HG03565 (cell line): ENCODE measurements around the gene SYTL1.

Experiments used
- ATAC-seq: cut with Tn5 transposase; IDR thresholded peaks from one replicate; pipeline ENCODE4 v1.9.1; 2021; ENCODE audit warnings: mild to moderate bottlenecking, moderate library complexity; ENCODE audit not compliant: unreplicated experiment

SYTL1 gene

DNA sequence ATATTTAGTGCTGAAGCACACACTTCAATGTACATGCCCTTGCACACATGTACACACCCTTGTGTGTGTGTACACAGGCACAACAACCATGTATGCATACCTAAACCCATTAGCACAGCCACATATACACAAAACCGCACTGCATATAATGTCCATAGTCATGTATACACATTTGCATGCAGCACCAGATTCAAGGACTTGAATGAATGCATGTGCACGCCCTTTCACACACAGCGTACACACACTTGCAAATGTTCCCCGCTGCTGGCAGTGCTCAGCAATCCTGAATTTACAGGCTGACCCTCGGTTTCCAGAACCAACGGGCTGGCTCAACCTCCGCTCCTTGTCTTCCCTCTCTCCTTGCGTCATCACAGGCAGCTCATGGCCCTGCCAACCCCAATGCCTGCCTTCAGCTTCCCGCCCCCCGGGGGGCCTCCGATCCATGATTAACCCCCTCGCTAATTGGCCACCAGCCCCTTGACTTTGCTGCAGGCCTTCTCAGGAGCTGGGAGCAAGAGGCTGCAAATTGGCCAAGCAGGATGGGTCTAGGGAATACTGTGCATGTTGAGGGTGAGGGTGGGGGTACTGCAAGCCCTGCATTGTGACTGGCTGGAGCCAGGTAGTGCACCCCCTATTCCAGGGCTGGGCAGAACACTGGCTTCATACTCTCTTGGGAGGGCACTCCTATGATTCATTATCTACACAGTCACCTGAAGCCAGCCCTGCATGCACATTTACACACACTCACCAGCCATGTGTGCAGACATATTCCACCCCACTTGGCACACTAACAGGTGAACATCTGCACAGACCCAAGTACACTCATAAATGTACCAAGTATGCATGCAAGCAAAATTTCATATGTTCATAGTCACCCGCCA lies 58.5 kb downstream of the SYTL1 start:
- ATAC-seq: no peak

DNA sequence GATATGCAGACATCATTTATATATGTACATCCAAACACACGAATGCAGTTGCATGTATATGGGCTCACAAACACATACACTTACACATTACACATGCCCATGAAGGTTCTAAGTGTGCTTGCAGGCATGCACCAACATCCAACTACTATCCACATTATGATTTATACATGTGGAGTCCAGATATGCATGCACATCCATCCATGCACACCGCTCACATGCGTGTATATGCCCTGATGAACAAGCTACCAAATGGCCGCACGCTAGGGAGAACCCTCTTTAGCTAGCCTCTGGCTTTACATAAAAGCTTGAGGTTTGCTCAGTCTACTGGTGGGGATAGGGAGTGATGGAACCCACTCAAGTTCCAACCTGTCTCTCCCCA lies 59.1 kb downstream of the SYTL1 start:
- no peak for ATAC-seq

DNA sequence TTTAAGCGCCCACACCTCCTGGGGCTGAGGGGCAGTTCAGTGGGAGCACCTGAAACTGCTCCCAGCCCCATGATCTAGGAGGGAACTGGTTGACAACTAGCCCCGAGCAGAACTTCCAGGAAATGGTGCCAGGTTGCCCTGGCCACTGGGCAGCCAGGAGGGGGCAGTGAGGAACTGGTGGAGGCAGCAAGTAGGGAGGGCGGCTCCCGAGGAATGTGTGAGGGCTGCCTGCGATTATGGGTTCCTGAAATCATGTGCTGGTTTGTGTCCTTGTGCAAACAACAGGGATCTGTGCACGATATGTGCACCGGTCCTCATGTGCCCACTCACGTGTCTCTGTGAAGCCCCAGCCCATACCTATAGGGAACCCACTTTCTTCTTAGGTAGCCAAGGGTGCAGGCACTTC lies 60.5 kb downstream of the SYTL1 start:
- no peak for ATAC-seq

DNA sequence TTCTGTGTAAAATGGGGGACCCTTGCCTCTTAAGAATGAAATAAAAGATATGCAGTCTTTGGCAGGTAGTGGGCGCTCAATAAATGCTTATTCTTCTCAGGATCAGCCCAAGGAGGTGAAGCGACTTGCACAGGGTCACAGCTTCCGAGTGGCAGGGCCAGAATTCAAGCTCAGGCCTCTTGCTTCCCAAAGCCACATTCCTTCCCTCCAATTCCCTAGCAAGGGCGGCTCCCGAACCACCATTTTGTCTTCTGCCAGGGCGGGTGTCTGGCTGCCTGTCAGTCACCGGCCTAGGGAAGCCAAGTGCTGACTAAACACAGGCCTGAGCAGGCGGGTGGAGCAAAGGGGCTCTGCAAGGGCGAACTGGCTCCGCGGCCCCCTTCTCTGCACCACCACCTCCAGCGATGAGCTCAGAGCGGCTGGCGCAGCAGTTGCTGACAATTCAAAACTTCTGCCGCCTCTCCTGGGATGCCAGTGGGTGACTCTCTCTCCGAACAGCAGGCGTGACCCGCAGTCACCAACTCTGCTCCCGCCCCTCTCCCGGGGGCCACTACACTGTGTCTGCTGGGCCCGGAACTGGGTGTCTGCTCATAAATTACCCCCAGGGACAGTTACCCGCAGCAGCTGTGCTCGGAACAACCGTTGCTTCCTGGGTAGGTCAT lies 61.4 kb downstream of the SYTL1 start:
- no peak for ATAC-seq
